SK-N-SH treated with all-trans-retinoic acid at 6 μM for 48 hours (cell line): ENCODE measurements around the gene DDX42.

ENCODE experiments used
- ATAC-seq: fragments of 200-7000 bp; cut with Tn5 transposase; 3 replicates; pipeline ENCODE4 v1.9.1; 2020; ENCODE audit warnings: mild to moderate bottlenecking, moderate library complexity
- BACH2 ChIP-seq: fragments of 250-450 bp; sonication (Bioruptor Pico); IDR thresholded peaks from 2 replicates; pipeline ENCODE4 v1.9.0; 2021; ENCODE audit warnings: mild to moderate bottlenecking, borderline replicate concordance
- CSDC2 ChIP-seq: fragments of 250-450 bp; sonication (Bioruptor Pico); IDR thresholded peaks from 2 replicates; pipeline ENCODE4 v1.5.0; 2020; ENCODE audit warnings: mild to moderate bottlenecking, moderate library complexity
- CSRNP3 ChIP-seq: fragments of 250-450 bp; sonication (Bioruptor Pico); IDR thresholded peaks from 2 replicates; pipeline ENCODE4 v1.5.1; 2021; ENCODE audit warnings: mild to moderate bottlenecking, moderate library complexity
- GLIS3 ChIP-seq: fragments of 250-450 bp; sonication (Bioruptor Pico); IDR thresholded peaks from 2 replicates; pipeline ENCODE4 v1.5.0; 2020; ENCODE audit warnings: mild to moderate bottlenecking, moderate library complexity
- ISL1 ChIP-seq: fragments of 250-450 bp; sonication (Bioruptor Pico); IDR thresholded peaks from 2 replicates; pipeline ENCODE4 v2.1.2; 2022; ENCODE audit warnings: mild to moderate bottlenecking, moderate library complexity
- POU6F1 ChIP-seq: fragments of 250-450 bp; sonication (Bioruptor Pico); IDR thresholded peaks from 2 replicates; pipeline ENCODE4 v1.8.0; 2021; ENCODE audit warnings: low read depth, mild to moderate bottlenecking, moderate library complexity, borderline replicate concordance
- PPARA ChIP-seq: fragments of 250-450 bp; sonication (Bioruptor Pico); IDR thresholded peaks from 2 replicates; pipeline ENCODE4 v1.5.0; 2020; ENCODE audit warnings: mild to moderate bottlenecking, borderline replicate concordance
- RARB ChIP-seq: fragments of 250-450 bp; sonication (Bioruptor Pico); IDR thresholded peaks from 2 replicates; pipeline ENCODE4 v1.8.0; 2021; ENCODE audit warnings: mild to moderate bottlenecking, moderate library complexity
- SNAI2 ChIP-seq: fragments of 250-450 bp; sonication (Bioruptor Pico); IDR thresholded peaks from 2 replicates; pipeline ENCODE4 v1.5.0; 2020; ENCODE audit warnings: mild to moderate bottlenecking, moderate library complexity
- TCF4 ChIP-seq: fragments of 250-450 bp; sonication (Bioruptor Pico); IDR thresholded peaks from 2 replicates; pipeline ENCODE4 v1.8.0; 2021; ENCODE audit warnings: mild to moderate bottlenecking, moderate library complexity, borderline replicate concordance
- TOX ChIP-seq: fragments of 250-450 bp; sonication (Bioruptor Pico); IDR thresholded peaks from 2 replicates; pipeline ENCODE4 v1.8.0; 2021; ENCODE audit warnings: mild to moderate bottlenecking, moderate library complexity, borderline replicate concordance
- ZC3H10 ChIP-seq: fragments of 250-450 bp; sonication (Bioruptor Pico); IDR thresholded peaks from 2 replicates; pipeline ENCODE4 v1.5.1; 2021; ENCODE audit warnings: mild to moderate bottlenecking, moderate library complexity
- ZFP30 ChIP-seq: fragments of 450-650 bp; formaldehyde crosslinking; IDR thresholded peaks from 2 replicates; pipeline ENCODE4 v1.5.0; 2022; ENCODE audit warnings: mild to moderate bottlenecking, moderate library complexity
- ZNF565 ChIP-seq: fragments of 450-650 bp; formaldehyde crosslinking; conservative IDR thresholded peaks from 2 replicates; pipeline ENCODE4 v1.5.0; 2020; ENCODE audit warnings: low read depth, mild to moderate bottlenecking, moderate library complexity
- ZNF70 ChIP-seq: fragments of 450-650 bp; formaldehyde crosslinking; IDR thresholded peaks from 2 replicates; pipeline ENCODE4 v1.5.0; 2020; ENCODE audit warnings: mild to moderate bottlenecking, moderate library complexity
- ZNF8 ChIP-seq: fragments of 450-650 bp; formaldehyde crosslinking; IDR thresholded peaks from 2 replicates; pipeline ENCODE4 v1.5.0; 2020; ENCODE audit warnings: mild to moderate bottlenecking, moderate library complexity
- TF ChIP-seq, protein P1 (sequence below): fragments of 250-450 bp; sonication (Bioruptor Pico); IDR thresholded peaks from 2 replicates; pipeline ENCODE4 v1.5.1; 2020; ENCODE audit warnings: low read depth, mild to moderate bottlenecking, moderate library complexity
- TF ChIP-seq, protein P2 (sequence below): fragments of 250-450 bp; sonication (Bioruptor Pico); IDR thresholded peaks from 2 replicates; pipeline ENCODE4 v1.8.0; 2020; ENCODE audit warnings: mild to moderate bottlenecking, moderate library complexity, borderline replicate concordance
- TF ChIP-seq, protein P3 (sequence below): fragments of 250-450 bp; sonication (Bioruptor Pico); IDR thresholded peaks from 2 replicates; pipeline ENCODE4 v1.5.0; 2020; ENCODE audit warnings: mild to moderate bottlenecking, moderate library complexity

The DDX42 gene

GRCh38 chr17:63837962-63838600 lies 64.1 kb downstream of the DDX42 start:
- ATAC-seq, result no peak
- TF ChIP-seq ZNF8 (CRISPR knock-in tag) (no peak), TOX (CRISPR knock-in tag) (no peak), CSRNP3 (CRISPR knock-in tag) (no peak)

- no peak for ATAC-seq
- TF ChIP-seq GLIS3, result no peak
- no peak for TF ChIP-seq ZC3H10 (CRISPR knock-in tag)
- TF ChIP-seq ZNF70 (CRISPR knock-in tag), result no peak
- no peak for TF ChIP-seq RARB (CRISPR knock-in tag)
- TF ChIP-seq TCF4 (CRISPR knock-in tag), result no peak
- no peak for TF ChIP-seq ZNF565 (CRISPR knock-in tag)
- no peak for TF ChIP-seq TOX (CRISPR knock-in tag)
- TF ChIP-seq CSRNP3 (CRISPR knock-in tag), result no peak
- TF ChIP-seq ISL1 (CRISPR knock-in tag), result no peak
- TF ChIP-seq PPARA (CRISPR knock-in tag), result no peak
- TF ChIP-seq BACH2 (CRISPR knock-in tag), result no peak
- TF ChIP-seq SNAI2 (CRISPR knock-in tag), result no peak
- TF ChIP-seq POU6F1 (CRISPR knock-in tag), result no peak
- TF ChIP-seq, protein P1, sequence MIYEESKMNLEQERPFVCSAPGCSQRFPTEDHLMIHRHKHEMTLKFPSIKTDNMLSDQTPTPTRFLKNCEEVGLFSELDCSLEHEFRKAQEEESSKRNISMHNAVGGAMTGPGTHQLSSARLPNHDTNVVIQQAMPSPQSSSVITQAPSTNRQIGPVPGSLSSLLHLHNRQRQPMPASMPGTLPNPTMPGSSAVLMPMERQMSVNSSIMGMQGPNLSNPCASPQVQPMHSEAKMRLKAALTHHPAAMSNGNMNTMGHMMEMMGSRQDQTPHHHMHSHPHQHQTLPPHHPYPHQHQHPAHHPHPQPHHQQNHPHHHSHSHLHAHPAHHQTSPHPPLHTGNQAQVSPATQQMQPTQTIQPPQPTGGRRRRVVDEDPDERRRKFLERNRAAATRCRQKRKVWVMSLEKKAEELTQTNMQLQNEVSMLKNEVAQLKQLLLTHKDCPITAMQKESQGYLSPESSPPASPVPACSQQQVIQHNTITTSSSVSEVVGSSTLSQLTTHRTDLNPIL (CRISPR knock-in tag), result no peak
- no peak for TF ChIP-seq CSDC2
- TF ChIP-seq ZNF8 (CRISPR knock-in tag), result no peak
- TF ChIP-seq, protein P2, sequence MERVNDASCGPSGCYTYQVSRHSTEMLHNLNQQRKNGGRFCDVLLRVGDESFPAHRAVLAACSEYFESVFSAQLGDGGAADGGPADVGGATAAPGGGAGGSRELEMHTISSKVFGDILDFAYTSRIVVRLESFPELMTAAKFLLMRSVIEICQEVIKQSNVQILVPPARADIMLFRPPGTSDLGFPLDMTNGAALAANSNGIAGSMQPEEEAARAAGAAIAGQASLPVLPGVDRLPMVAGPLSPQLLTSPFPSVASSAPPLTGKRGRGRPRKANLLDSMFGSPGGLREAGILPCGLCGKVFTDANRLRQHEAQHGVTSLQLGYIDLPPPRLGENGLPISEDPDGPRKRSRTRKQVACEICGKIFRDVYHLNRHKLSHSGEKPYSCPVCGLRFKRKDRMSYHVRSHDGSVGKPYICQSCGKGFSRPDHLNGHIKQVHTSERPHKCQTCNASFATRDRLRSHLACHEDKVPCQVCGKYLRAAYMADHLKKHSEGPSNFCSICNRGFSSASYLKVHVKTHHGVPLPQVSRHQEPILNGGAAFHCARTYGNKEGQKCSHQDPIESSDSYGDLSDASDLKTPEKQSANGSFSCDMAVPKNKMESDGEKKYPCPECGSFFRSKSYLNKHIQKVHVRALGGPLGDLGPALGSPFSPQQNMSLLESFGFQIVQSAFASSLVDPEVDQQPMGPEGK (CRISPR knock-in tag), result no peak
- TF ChIP-seq, protein P3, sequence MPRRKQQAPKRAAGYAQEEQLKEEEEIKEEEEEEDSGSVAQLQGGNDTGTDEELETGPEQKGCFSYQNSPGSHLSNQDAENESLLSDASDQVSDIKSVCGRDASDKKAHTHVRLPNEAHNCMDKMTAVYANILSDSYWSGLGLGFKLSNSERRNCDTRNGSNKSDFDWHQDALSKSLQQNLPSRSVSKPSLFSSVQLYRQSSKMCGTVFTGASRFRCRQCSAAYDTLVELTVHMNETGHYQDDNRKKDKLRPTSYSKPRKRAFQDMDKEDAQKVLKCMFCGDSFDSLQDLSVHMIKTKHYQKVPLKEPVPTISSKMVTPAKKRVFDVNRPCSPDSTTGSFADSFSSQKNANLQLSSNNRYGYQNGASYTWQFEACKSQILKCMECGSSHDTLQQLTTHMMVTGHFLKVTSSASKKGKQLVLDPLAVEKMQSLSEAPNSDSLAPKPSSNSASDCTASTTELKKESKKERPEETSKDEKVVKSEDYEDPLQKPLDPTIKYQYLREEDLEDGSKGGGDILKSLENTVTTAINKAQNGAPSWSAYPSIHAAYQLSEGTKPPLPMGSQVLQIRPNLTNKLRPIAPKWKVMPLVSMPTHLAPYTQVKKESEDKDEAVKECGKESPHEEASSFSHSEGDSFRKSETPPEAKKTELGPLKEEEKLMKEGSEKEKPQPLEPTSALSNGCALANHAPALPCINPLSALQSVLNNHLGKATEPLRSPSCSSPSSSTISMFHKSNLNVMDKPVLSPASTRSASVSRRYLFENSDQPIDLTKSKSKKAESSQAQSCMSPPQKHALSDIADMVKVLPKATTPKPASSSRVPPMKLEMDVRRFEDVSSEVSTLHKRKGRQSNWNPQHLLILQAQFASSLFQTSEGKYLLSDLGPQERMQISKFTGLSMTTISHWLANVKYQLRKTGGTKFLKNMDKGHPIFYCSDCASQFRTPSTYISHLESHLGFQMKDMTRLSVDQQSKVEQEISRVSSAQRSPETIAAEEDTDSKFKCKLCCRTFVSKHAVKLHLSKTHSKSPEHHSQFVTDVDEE, result no peak
- TF ChIP-seq ZFP30 (CRISPR knock-in tag), result no peak
These were observed 64.7 kb downstream of the DDX42 start for GRCh38 chr17:63838631-63839171.
